SH-SY5Y (cell line): ENCODE measurements around the gene ZNF710.

Experiments
- GATA2 ChIP-seq: IDR thresholded peaks from 2 replicates; pipeline ENCODE4 v1.6.1; 2011; ENCODE audit warnings: mild to moderate bottlenecking, low read depth, low read length
- GATA3 ChIP-seq: IDR thresholded peaks from 2 replicates; pipeline ENCODE4 v1.6.1; 2011; ENCODE audit warnings: low read depth, mild to moderate bottlenecking, low read length, moderate library complexity

GRCh38 chr15:90114451-90114901, 113.4 kb downstream of the ZNF710 start:
- TF ChIP-seq GATA2 (no peak), GATA3 (no peak)
